Stimulated activated CD4-positive, alpha-beta T cell treated with anti-CD3 and anti-CD28 coated beads, Interleukin-15, amount 100 ng/mL, for 24 hours (primary cell): ENCODE results near the gene SPSB2.
"Not testable (repeated sequence)": the region's sequence is repeated elsewhere in the genome, so short reads cannot be mapped to it uniquely, and the experiment has no call there.

Source experiments
- DNase-seq: peaks from one replicate; pipeline ENCODE4 v3.0.0-alpha.2; 2020

The SPSB2 gene

DNA sequence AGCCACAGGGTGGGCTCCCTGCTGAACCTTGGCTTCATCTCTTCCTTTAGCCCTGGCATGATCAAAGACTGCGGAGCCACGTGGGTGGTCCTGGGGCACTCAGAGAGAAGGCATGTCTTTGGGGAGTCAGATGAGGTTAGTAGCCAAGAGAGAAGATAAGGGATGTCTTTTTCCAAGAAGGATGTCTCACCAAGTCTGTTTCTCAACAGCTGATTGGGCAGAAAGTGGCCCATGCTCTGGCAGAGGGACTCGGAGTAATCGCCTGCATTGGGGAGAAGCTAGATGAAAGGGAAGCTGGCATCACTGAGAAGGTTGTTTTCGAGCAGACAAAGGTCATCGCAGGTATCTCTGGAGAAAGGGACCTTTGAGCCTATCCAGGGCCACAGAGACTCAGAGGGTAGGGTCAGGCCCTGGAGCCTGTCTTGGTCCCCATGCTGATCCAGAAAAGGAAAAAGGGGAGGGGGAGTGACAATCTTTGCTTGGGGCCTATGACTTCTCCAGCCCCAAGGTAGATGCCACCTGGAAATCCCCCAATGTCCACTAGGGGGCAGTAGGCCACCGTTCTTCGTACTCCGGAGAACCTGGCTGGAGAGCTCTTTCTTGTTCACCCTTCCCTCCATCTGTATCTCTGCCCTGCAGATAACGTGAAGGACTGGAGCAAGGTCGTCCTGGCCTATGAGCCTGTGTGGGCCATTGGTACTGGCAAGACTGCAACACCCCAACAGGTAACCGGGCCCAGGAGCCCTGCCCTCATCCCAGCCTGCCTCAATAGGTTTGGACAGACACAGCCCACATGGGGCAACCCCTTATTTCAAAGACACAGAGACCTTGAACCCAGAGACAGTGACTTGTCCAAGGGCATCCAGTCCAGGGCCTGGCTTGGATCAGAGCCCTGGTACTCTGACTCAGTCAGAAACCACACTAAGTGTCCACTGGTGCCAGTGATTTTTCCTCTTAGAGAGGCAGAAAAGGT, 3.8 kb downstream of the SPSB2 start:
- peak; percentile 88 for DNase-seq

DNA sequence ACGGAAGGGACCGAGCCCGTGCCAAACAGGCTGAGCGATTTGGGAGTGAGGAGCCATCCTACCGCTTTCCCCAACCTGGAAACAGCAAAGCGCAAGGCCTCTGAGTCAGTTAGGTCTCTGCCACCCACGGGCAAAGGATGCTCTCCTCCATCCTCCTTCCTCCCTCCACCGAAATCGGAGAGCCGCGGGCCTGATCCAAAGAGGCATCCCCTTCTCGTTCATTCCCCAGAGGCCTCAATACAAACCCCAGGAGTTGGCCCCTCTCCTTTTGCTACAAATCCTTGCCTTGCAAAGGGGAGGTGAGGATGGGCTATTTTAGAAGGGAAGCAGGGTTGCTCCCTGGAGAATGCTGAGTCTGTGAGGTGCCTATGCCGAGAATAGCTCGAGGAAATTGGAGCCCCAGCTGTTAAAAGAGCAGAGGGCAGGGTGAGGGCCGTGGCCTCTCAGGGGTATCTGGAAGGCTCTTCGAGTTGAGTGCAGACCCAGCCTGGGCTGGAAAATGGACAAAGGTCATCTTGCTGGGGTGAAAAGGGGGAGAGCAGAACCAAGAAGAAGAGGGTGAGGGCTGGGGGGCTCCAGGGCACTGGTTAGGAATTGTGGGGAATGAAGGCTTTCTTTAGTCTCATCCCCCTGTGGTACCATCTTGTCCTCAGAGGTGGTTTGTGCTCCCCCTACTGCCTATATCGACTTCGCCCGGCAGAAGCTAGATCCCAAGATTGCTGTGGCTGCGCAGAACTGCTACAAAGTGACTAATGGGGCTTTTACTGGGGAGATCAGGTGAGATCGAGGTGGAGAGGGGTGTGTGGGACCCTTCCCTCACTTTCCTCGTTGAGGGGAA, 4.7 kb downstream of the SPSB2 start:
- peak; percentile 32 for DNase-seq

- peak; percentile 86 for DNase-seq
Observed at GRCh38 chr12:6867413-6868210, 5.5 kb downstream of the SPSB2 start, which contains the start of gene TPI1. TPI1 (plus strand) TSS chr12:6867531; CDS start chr12:6867567, 36 bp downstream.

GRCh38 chr12:6866920-6867412, 6.1 kb downstream of the SPSB2 start:
- no peak for DNase-seq

GRCh38 chr12:6866163-6866919, 6.8 kb downstream of the SPSB2 start:
- DNase-seq = no peak

DNA sequence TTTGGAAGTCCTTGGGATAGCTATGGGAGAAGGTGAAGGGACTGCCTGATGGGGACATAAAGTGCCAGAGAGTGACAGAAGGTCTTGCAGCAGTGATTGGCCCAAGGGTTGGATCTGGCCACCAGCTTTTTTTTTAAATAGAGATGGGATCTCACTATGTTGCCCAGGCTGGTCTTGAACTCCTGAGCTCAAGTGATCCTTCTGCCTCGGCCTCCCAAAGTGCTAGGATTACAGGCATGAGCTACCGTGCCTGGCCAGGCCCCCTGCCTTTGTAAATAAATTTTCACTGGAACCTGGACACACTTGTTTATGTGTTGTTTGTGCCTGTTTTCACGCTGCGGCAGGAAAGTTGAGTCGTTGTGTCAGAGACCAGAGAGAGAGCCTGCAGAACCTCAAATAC, 7.8 kb downstream of the SPSB2 start:
- DNase-seq = not testable (repeated sequence)

GRCh38 chr12:6863586-6864321, 9.3 kb downstream of the SPSB2 start:
- no peak for DNase-seq

DNA sequence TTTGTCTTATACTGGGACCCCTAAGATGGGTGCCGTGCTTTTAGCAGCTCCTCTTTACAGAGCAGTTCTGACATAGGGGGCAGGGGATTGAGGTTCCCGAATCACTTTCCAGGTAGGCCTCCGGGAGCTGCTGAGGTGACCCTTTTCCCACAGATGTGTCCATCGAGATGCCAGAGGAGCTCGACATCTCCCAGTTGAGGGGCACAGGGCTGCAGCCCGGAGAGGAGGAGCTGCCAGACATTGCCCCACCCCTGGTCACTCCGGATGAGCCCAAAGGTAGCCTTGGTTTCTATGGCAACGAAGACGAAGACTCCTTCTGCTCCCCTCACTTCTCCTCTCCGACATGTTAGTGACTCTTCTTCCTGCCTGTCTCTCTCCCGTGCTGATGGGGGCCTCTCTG, 10.1 kb downstream of the SPSB2 start:
- no peak for DNase-seq

GRCh38 chr12:6861391-6861790, 11.7 kb downstream of the SPSB2 start:
- no peak for DNase-seq

DNA sequence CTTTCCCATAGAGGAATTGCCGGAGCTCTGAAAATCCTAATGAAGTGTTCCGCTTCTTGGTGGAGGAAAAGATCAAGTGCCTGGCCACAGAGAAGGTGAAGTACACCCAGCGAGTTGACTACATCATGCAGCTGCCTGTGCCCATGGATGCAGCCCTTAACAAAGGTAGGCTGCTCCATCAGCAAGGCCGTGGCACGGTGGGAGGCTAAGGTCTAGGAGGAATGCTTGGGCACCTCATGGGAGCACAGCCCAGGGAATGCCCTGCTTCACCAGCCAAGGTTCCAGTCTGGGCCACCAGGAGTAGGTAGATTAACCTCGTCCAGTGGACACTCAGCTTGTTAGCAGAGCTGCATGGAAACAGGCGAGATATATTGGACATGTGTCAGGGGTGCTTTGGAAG, 12.2 kb downstream of the SPSB2 start:
- no peak for DNase-seq

GRCh38 chr12:6860116-6860515, 13.0 kb downstream of the SPSB2 start:
- no peak for DNase-seq

GRCh38 chr12:6858799-6859198, 14.3 kb downstream of the SPSB2 start:
- DNase-seq = no peak

DNA sequence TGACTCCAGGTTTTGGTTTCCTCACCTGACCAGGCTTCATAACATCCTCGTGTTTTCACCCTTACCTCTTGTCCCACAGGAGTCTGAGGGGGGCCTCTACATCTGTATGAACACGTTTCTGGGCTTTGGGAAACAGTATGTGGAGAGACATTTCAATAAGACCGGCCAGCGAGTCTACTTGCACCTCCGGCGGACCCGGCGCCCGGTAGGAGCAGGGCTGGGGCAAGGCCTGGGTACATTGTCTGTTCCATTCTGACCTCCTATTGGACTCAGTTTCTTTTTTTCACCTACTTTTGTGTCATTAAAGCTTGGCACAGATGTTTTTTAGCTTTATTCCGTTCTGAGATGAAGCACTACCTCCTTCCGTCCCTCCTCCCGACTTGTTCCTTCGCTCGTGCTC, 17.8 kb downstream of the SPSB2 start:
- DNase-seq = no peak

DNA sequence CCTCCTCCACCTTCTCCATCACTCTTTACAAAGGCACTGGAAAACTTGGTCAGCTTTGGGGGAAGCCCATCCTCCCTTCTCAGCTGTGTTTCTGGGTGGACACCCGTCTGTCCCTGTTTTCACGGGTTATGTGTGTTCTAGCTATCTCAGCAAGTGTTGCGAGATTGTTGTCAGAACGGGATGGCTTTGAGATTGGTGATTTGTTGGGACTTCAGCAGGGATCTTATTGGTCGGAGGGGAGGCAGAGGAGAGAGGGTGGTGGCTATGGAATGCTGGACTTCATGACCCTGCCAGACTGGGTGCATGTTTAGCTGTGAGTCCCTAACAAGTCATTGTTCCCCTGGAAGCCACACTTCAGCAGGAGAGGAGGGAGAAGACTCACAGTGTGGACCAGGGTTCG, 19.1 kb downstream of the SPSB2 start:
- no peak for DNase-seq

DNA sequence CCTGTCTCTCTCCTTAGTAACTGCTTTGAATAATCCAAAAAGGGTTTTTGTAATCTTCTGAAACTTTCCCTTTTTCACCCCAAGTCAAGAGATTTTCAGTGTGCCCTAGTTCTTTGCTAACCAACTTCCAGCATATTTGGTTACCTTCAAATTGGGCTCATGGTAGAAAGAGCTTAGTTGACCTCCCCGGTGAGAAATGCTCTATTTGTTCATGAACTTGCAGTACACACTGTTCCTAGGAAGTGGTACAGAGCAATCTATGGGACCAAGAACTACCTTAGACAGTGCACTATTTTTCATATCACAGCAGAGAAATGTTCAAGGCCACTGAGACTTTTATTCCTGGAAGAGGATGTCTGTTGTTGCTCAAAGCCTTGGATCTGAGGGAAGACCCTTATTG, 19.5 kb downstream of the SPSB2 start:
- DNase-seq = no peak

DNA sequence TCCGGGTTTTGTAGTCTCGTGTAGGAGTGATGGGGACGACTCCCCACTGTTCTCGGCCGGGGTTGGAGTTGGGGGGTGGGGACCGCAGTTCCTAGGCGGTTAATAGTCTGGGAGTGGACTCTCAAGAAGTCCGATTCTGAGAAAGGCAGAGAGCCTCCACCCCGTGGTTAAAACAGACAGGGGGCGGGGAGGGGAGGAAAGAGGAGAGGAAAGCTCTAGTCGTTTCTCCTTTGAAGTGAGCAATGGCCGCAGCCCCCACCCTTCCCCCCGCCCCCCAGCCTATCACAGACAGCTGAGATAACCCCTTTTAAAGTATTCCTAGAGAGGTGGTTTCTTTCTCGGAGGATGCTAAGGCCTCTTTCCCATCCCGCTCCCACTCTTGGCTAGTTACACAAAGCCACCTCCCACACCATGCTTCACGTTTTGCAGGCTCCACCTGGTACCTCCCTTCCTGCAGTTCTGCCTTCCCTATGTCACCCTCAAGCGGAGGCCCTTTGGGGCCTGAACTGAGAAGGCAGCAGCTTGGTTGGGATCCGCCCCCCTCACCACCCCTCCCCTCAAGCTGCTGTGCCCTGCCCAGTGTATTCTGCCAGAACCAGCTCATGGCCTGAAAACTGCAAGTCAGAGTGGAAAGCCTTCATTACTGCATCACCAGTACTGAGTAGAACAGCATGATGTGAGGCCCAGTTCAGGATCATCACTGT, 20.3 kb downstream of the SPSB2 start:
- DNase-seq = peak; percentile 87

DNA sequence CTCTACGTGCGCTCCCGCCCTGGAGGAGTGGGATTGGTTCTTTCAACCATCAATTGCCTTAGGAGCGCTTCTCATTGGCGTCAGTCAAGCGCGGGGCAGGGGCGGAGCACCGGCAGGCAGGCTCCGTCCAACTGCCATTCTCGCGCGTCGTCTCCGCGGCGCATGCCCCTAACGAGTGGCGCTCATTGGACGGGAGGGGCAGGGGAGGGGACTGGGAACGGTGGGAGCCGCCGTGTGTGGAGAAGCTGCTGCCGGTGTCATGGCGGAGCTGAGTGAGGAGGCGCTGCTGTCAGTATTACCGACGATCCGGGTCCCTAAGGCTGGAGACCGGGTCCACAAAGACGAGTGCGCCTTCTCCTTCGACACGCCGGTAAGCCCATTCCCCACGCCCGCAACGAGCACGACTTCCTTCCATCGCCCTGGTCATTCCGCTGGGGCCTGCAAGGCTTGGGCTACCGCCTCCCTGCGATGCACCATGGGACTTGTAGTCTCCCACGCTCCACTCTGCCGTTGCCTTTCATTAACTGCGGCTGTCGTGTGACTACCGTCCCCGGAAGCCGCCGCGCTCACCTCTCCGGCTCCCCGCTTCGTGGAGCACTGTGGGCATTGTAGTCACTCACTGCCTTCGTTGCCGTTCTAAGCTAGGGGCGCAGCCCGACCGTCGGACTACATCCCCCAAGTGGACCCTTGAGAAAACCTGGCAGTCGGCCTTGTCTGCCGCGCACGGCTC, 21.0 kb downstream of the SPSB2 start, which contains the start of gene USP5:
USP5 (plus strand) TSS at position 230 of the 730 bp plus-strand sequence; CDS start at position 260, 30 bp downstream.
- DNase-seq = peak; percentile 99

DNA sequence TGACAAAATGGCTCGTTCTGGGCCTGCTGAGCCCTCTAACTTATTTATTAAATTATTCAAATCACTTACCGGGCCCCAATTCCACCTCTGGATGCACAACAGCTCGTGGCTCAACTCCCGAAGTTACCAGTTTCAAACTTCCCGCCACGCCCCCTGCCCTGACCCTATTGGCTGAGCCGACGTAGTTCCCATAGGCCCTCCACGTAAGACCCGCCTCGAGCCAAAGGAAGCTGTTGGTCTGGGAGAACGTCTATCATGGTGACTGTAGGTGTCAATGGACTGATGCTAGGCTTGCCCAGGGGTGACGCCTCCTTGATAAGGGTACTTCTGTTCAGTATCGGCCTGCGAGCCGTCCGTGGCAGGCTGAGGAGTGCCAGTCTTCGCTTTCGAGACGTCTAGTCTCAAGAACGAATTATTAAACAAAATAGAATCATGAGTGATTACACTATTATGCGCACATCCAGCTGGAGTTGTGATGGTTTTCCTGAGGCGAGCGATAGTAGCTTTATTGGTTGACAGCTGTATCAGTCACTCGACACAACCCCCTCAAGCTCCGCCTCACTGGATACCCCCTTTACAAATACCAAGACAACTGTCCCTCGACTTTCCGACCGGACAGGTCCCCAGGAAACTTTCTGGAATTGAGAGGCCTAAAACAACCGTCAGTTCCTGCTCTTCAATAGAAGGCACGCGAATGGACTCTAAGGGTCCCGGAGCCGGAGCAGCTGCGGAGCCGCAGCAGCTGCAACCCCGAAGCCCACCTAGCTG, 21.8 kb downstream of the SPSB2 start, which contains the start of gene CDCA3:
CDCA3 (minus strand) TSS at position 134 of the 768 bp plus-strand sequence. CDS start 334 bp downstream, outside the sequence.
- peak; percentile 98 for DNase-seq

- DNase-seq = no peak
Observed at GRCh38 chr12:6850796-6851152, 22.3 kb downstream of the SPSB2 start.
